ENCODE data around the gene CAMK2G.

DNA sequence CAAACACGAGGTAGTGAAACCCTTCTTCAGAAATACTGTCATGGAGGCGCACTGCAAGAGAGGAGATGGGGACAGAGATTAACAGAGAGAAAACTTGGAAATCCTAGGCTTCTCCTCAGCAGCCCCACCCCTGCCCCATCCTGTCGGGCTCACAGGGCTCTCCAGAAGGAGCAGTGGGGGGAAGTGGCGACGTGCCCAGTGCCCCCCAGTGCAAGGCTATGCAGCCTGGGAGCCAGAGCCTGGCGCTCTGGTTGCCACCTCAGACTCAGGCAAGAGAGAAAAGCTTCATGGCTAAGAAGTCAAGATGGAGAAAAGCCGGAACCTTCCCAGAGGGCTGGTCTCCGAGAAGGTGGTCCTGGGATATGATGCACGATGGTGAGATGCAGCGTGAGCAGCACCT, 21.2 kb downstream of the CAMK2G start:
- TF ChIP-seq, protein P1, sequence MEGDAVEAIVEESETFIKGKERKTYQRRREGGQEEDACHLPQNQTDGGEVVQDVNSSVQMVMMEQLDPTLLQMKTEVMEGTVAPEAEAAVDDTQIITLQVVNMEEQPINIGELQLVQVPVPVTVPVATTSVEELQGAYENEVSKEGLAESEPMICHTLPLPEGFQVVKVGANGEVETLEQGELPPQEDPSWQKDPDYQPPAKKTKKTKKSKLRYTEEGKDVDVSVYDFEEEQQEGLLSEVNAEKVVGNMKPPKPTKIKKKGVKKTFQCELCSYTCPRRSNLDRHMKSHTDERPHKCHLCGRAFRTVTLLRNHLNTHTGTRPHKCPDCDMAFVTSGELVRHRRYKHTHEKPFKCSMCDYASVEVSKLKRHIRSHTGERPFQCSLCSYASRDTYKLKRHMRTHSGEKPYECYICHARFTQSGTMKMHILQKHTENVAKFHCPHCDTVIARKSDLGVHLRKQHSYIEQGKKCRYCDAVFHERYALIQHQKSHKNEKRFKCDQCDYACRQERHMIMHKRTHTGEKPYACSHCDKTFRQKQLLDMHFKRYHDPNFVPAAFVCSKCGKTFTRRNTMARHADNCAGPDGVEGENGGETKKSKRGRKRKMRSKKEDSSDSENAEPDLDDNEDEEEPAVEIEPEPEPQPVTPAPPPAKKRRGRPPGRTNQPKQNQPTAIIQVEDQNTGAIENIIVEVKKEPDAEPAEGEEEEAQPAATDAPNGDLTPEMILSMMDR (IDR thresholded peaks at IDR 0.05), result no peak
- TF ChIP-seq POLR2A (IDR thresholded peaks at IDR 0.05), result no peak

Measured in vagina (tissue), 2 donors.